ENCODE results near the gene TRAK2.
"Not testable (repeated sequence)": the region's sequence is repeated elsewhere in the genome, so short reads cannot be mapped to it uniquely, and the experiment has no call there.

TRAK2 gene

GRCh38 chr2:201451292-201452057 lies at the start of gene TRAK2, which contains the start of gene STRADB:
Gene TRAK2, minus strand, starts transcription at chr2:201451458. Its CDS starts 30,951 bp downstream, at chr2:201420507.
Gene STRADB, plus strand, starts transcription at chr2:201451740. Its CDS starts 3,101 bp downstream, at chr2:201454841.
- peak; percentile 95 for DNase-seq (ENCODE audit: low spot score)

- DNase-seq (ENCODE audit: low spot score): no peak
Measured at GRCh38 chr2:201500534-201500933, 49.3 kb upstream of the TRAK2 start.

GRCh38 chr2:201496785-201497184 lies 45.5 kb upstream of the TRAK2 start:
- DNase-seq (ENCODE audit: low spot score): no peak

GRCh38 chr2:201490291-201490690 lies 39.0 kb upstream of the TRAK2 start:
- DNase-seq (ENCODE audit: low spot score): no peak

GRCh38 chr2:201484805-201485204 lies 33.5 kb upstream of the TRAK2 start:
- DNase-seq (ENCODE audit: low spot score): no peak

GRCh38 chr2:201483758-201484157 lies 32.5 kb upstream of the TRAK2 start:
- not testable (repeated sequence) for DNase-seq (ENCODE audit: low spot score)

GRCh38 chr2:201483342-201483741 lies 32.1 kb upstream of the TRAK2 start:
- no peak for DNase-seq (ENCODE audit: low spot score)

GRCh38 chr2:201482543-201482942 lies 31.3 kb upstream of the TRAK2 start:
- no peak for DNase-seq (ENCODE audit: low spot score)

- no peak for DNase-seq (ENCODE audit: low spot score)
Measured at GRCh38 chr2:201472411-201472810, 21.2 kb upstream of the TRAK2 start.

GRCh38 chr2:201471732-201472393 lies 20.6 kb upstream of the TRAK2 start:
- no peak for DNase-seq (ENCODE audit: low spot score)

- no peak for DNase-seq (ENCODE audit: low spot score)
Measured at GRCh38 chr2:201470821-201471731, 19.8 kb upstream of the TRAK2 start.

GRCh38 chr2:201467666-201468065 lies 16.4 kb upstream of the TRAK2 start:
- no peak for DNase-seq (ENCODE audit: low spot score)

- no peak for DNase-seq (ENCODE audit: low spot score)
Measured at GRCh38 chr2:201466050-201466675, 14.9 kb upstream of the TRAK2 start.

- no peak for DNase-seq (ENCODE audit: low spot score)
Measured at GRCh38 chr2:201465524-201465971, 14.3 kb upstream of the TRAK2 start.

GRCh38 chr2:201464547-201464946 lies 13.3 kb upstream of the TRAK2 start:
- no peak for DNase-seq (ENCODE audit: low spot score)

- DNase-seq (ENCODE audit: low spot score): no peak
Measured at GRCh38 chr2:201460532-201460931, 9.3 kb upstream of the TRAK2 start.

- no peak for DNase-seq (ENCODE audit: low spot score)
Measured at GRCh38 chr2:201458381-201458780, 7.1 kb upstream of the TRAK2 start.

- no peak for DNase-seq (ENCODE audit: low spot score)
Measured at GRCh38 chr2:201452922-201453643, 1.8 kb upstream of the TRAK2 start.

GRCh38 chr2:201452058-201452921 lies 1.0 kb upstream of the TRAK2 start:
- DNase-seq (ENCODE audit: low spot score): peak; percentile 30

GRCh38 chr2:201450954-201451291 lies 335 bp downstream of the TRAK2 start:
- DNase-seq (ENCODE audit: low spot score): no peak

All from kidney capillary endothelial cell (primary cell).